ENCODE data around the gene KLHL13. TPM values are rescaled to one million over a fixed set of nuclear protein-coding genes. Genes with fewer than 3 reads are reported as not detected.

KLHL13 gene
- total and polyA plus RNA-seq, 2 experiments from 2014 or later: 0.43 TPM; not detected in 1

GRCh38 chrX:117871796-117872195, 244.8 kb downstream of the KLHL13 start:
- no peaks in the 10 kb centered on the region for H3F3A ChIP-seq (ENCODE audit: insufficient read depth)
- 0% methylated on average over 1 of the region's 1 CpG; no CpG with 5 or more reads in 1 of the 2 experiments for WGBS, 2 experiments (ENCODE audit: low coverage in 1 of 2, low lambda C conversion rate in 2 of 2, missing lambda C conversion rate in 2 of 2)

GRCh38 chrX:117860517-117860916, 256.1 kb downstream of the KLHL13 start:
- in situ Hi-C loops (cut with MboI): no loop called here
- TF ChIP-seq EZH2 (IDR thresholded peaks at IDR 0.05; ENCODE audit: insufficient read depth, poor library complexity, severe bottlenecking): no peak
- TF ChIP-seq EZH2phosphoT487 (IDR thresholded peaks at IDR 0.05; ENCODE audit: insufficient read depth, low read depth): no peak
- Histone ChIP-seq H3K9ac (no peak overlapping the region), H3K79me2 (ENCODE audit: insufficient read depth) (no peaks in the 10 kb centered on the region), H3K27me3 (replicated peaks; ENCODE audit: insufficient read depth) (no peaks in the 10 kb centered on the region), H3K27ac (no peak overlapping the region), H3K9me2 (ENCODE audit: insufficient read depth) (no peaks in the 10 kb centered on the region), H3K4me3 (no peak overlapping the region), H3F3A (ENCODE audit: insufficient read depth) (no peaks in the 10 kb centered on the region), H4K20me1 (ENCODE audit: insufficient read depth) (no peaks in the 10 kb centered on the region), H3K9me3 (ENCODE audit: low read depth) (no peaks in the 10 kb centered on the region), H3K4me1 (ENCODE audit: insufficient read depth) (no peaks in the 10 kb centered on the region), H3K4me2 (ENCODE audit: unreplicated experiment) (no peak overlapping the region), H3K36me3 (ENCODE audit: low read depth) (no peaks in the 10 kb centered on the region), H2AFZ (no peak overlapping the region)
- WGBS, 2 experiments (ENCODE audit: low coverage in 1 of 2, low lambda C conversion rate in 2 of 2, missing lambda C conversion rate in 2 of 2): 0% methylated on average over 1 of the region's 1 CpG
- DNase-seq: no peak

More at GRCh38 chrX:117871796-117872195, 244.8 kb downstream of the KLHL13 start:
- H4K20me1 ChIP-seq (ENCODE audit: insufficient read depth): no peaks in the 10 kb centered on the region
- no peak overlapping the region for H3K9ac ChIP-seq
- H3K4me3 ChIP-seq: no peak overlapping the region
- no peaks in the 10 kb centered on the region for H3K79me2 ChIP-seq (ENCODE audit: insufficient read depth)
- in situ Hi-C loops (cut with MboI): no loop called here
- no peak overlapping the region for H3K27ac ChIP-seq
- no peaks in the 10 kb centered on the region for H3K4me1 ChIP-seq (ENCODE audit: insufficient read depth)
- H3K27me3 ChIP-seq (replicated peaks; ENCODE audit: insufficient read depth): no peaks in the 10 kb centered on the region
- no peak overlapping the region for H2AFZ ChIP-seq
- H3K36me3 ChIP-seq (ENCODE audit: low read depth): no peaks in the 10 kb centered on the region
- no peak for TF ChIP-seq EZH2 (IDR thresholded peaks at IDR 0.05; ENCODE audit: insufficient read depth, poor library complexity, severe bottlenecking)
- no peak for TF ChIP-seq EZH2phosphoT487 (IDR thresholded peaks at IDR 0.05; ENCODE audit: insufficient read depth, low read depth)
- DNase-seq: no peak
- no peaks in the 10 kb centered on the region for H3K9me3 ChIP-seq (ENCODE audit: low read depth)
- H3K4me2 ChIP-seq (ENCODE audit: unreplicated experiment): no peak overlapping the region
- H3K9me2 ChIP-seq (ENCODE audit: insufficient read depth): no peaks in the 10 kb centered on the region

GRCh38 chrX:117854806-117855205, 261.8 kb downstream of the KLHL13 start:
- Histone ChIP-seq H2AFZ (no peak overlapping the region), H4K20me1 (ENCODE audit: insufficient read depth) (no peaks in the 10 kb centered on the region), H3K27me3 (replicated peaks; ENCODE audit: insufficient read depth) (no peaks in the 10 kb centered on the region), H3K4me3 (no peak overlapping the region), H3K9me2 (ENCODE audit: insufficient read depth) (no peaks in the 10 kb centered on the region), H3K4me2 (ENCODE audit: unreplicated experiment) (no peak overlapping the region), H3K79me2 (ENCODE audit: insufficient read depth) (no peaks in the 10 kb centered on the region), H3K27ac (no peak overlapping the region), H3K4me1 (ENCODE audit: insufficient read depth) (no peaks in the 10 kb centered on the region), H3K9ac (no peak overlapping the region), H3F3A (ENCODE audit: insufficient read depth) (no peaks in the 10 kb centered on the region), H3K9me3 (ENCODE audit: low read depth) (no peaks in the 10 kb centered on the region), H3K36me3 (ENCODE audit: low read depth) (no peaks in the 10 kb centered on the region)
- no peak for TF ChIP-seq EZH2phosphoT487 (IDR thresholded peaks at IDR 0.05; ENCODE audit: insufficient read depth, low read depth)
- no peak for TF ChIP-seq EZH2 (IDR thresholded peaks at IDR 0.05; ENCODE audit: insufficient read depth, poor library complexity, severe bottlenecking)
- 25 to 33% methylated on average over 2 of the region's 2 CpGs for WGBS, 2 experiments (ENCODE audit: low coverage in 1 of 2, low lambda C conversion rate in 2 of 2, missing lambda C conversion rate in 2 of 2)
- in situ Hi-C loops (cut with MboI): no loop called here
- DNase-seq: no peak

GRCh38 chrX:117851025-117851424, 265.6 kb downstream of the KLHL13 start:
- no peak overlapping the region for H3K9ac ChIP-seq
- H3K9me2 ChIP-seq (ENCODE audit: insufficient read depth): no peaks in the 10 kb centered on the region
- in situ Hi-C loops (cut with MboI): no loop called here
- no peaks in the 10 kb centered on the region for H3K27me3 ChIP-seq (replicated peaks; ENCODE audit: insufficient read depth)
- no peaks in the 10 kb centered on the region for H4K20me1 ChIP-seq (ENCODE audit: insufficient read depth)
- no peak overlapping the region for H2AFZ ChIP-seq
- H3K36me3 ChIP-seq (ENCODE audit: low read depth): no peaks in the 10 kb centered on the region
- no peaks in the 10 kb centered on the region for H3F3A ChIP-seq (ENCODE audit: insufficient read depth)
- no peaks in the 10 kb centered on the region for H3K4me1 ChIP-seq (ENCODE audit: insufficient read depth)
- no peak overlapping the region for H3K27ac ChIP-seq
- H3K79me2 ChIP-seq (ENCODE audit: insufficient read depth): no peaks in the 10 kb centered on the region
- no peaks in the 10 kb centered on the region for H3K9me3 ChIP-seq (ENCODE audit: low read depth)
- no peak for DNase-seq
- TF ChIP-seq EZH2 (IDR thresholded peaks at IDR 0.05; ENCODE audit: insufficient read depth, poor library complexity, severe bottlenecking): no peak
- no peak for TF ChIP-seq EZH2phosphoT487 (IDR thresholded peaks at IDR 0.05; ENCODE audit: insufficient read depth, low read depth)
- no peak overlapping the region for H3K4me3 ChIP-seq
- no peak overlapping the region for H3K4me2 ChIP-seq (ENCODE audit: unreplicated experiment)
- WGBS, 2 experiments (ENCODE audit: low coverage in 1 of 2, low lambda C conversion rate in 2 of 2, missing lambda C conversion rate in 2 of 2): 19 to 21% methylated on average over 2 of the region's 2 CpGs

Small RNA genes lying within 50 kb of the gene (small RNA-seq; reads per million reads assigned to genes)
- gene RF00019 (ENCODE audit: low read depth, low replicate concordance) (not detected), gene TUBB4BP3 (ENCODE audit: low read depth, low replicate concordance) (not detected)

Other genes with a start within 250 kb of the KLHL13 start
- 17.7 and 24.0 TPM in 2 replicates for gene WDR44, start 229.3 kb upstream of the KLHL13 start, total RNA-seq (2014; rRNA removed; shearing (Covaris generic))
- 14.8 and 15.0 TPM in 2 replicates for gene WDR44, start 229.3 kb upstream of the KLHL13 start, polyA plus RNA-seq (2016; fragmentation: Nextera tagmentation; extraction: Ambion mirVana)